Astrocyte (in vitro differentiated cells and primary cell): ENCODE measurements around the gene ZNF691.
"Not testable (repeated sequence)": the region's sequence is repeated elsewhere in the genome, so short reads cannot be mapped to it uniquely, and the experiment has no call there.

Experiments
- EZH2 ChIP-seq: IDR thresholded peaks from 2 replicates; pipeline ENCODE4 v1.6.1; 2012; ENCODE audit warnings: mild to moderate bottlenecking, low read length, inconsistent platforms; ENCODE audit not compliant: insufficient read depth
- TF ChIP-seq, protein P1 (sequence below): IDR thresholded peaks from 2 replicates; pipeline ENCODE4 v1.5.1; 2011; ENCODE audit warnings: low read depth, mild to moderate bottlenecking, inconsistent platforms, low read length, moderate library complexity; ENCODE audit not compliant: insufficient read depth

DNA sequence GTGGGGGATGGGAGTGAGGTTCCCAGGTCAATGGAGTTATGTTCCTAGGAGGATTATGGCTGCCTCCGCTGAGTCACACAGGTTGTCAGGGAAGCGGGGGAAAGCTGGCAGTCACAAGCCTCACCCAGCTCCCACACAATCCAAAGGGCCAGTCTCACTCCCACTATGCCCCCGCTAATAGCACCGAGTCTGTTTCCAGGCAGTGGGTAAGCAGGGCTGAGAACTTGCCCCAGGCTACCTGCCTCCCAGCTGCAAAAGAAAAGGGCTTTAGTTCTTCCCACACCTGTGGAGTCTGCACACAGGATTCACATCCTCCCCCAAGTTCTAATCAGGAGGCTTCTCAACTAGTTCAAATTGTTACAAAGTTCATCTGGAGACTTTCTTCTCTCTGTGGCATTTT, 53.5 kb downstream of the ZNF691 start:
- TF ChIP-seq, protein P1, sequence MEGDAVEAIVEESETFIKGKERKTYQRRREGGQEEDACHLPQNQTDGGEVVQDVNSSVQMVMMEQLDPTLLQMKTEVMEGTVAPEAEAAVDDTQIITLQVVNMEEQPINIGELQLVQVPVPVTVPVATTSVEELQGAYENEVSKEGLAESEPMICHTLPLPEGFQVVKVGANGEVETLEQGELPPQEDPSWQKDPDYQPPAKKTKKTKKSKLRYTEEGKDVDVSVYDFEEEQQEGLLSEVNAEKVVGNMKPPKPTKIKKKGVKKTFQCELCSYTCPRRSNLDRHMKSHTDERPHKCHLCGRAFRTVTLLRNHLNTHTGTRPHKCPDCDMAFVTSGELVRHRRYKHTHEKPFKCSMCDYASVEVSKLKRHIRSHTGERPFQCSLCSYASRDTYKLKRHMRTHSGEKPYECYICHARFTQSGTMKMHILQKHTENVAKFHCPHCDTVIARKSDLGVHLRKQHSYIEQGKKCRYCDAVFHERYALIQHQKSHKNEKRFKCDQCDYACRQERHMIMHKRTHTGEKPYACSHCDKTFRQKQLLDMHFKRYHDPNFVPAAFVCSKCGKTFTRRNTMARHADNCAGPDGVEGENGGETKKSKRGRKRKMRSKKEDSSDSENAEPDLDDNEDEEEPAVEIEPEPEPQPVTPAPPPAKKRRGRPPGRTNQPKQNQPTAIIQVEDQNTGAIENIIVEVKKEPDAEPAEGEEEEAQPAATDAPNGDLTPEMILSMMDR = not testable (repeated sequence)
- TF ChIP-seq EZH2 = not testable (repeated sequence)
